ENCODE results near the gene PRUNE1. TPM values are rescaled to one million over a fixed set of nuclear protein-coding genes. Genes with fewer than 3 reads are reported as not detected.

PRUNE1 gene
- total RNA-seq, 1 donor from 2014 or later, result 36.5 TPM

DNA sequence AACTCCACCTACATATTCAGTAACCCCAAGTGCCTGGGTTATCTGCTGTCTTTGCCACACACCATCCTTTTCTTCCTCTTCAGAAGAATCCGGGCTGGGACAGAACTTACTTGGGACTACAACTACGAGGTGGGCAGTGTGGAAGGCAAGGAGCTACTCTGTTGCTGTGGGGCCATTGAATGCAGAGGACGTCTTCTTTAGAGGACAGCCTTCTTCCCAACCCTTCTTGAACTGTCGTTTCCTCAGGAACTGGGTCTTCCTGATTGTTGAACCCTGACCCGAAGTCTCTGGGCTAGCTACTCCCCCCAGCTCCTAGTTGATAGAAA lies 44.1 kb upstream of the PRUNE1 start:
- TF ChIP-seq, protein P1, sequence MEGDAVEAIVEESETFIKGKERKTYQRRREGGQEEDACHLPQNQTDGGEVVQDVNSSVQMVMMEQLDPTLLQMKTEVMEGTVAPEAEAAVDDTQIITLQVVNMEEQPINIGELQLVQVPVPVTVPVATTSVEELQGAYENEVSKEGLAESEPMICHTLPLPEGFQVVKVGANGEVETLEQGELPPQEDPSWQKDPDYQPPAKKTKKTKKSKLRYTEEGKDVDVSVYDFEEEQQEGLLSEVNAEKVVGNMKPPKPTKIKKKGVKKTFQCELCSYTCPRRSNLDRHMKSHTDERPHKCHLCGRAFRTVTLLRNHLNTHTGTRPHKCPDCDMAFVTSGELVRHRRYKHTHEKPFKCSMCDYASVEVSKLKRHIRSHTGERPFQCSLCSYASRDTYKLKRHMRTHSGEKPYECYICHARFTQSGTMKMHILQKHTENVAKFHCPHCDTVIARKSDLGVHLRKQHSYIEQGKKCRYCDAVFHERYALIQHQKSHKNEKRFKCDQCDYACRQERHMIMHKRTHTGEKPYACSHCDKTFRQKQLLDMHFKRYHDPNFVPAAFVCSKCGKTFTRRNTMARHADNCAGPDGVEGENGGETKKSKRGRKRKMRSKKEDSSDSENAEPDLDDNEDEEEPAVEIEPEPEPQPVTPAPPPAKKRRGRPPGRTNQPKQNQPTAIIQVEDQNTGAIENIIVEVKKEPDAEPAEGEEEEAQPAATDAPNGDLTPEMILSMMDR (IDR thresholded peaks at IDR 0.05), result no peak
- peaks cover 92 to 98% of the 10 kb centered on the region in 2 donors for H3K36me3 ChIP-seq
- intact Hi-C loops (cut with DNase I), result no loop called here
- no peak overlapping the region for H3K4me3 ChIP-seq
- H3K9me3 ChIP-seq, result no peaks in the 10 kb centered on the region
- DNase-seq (ENCODE audit: low spot score in 2 of 2), result no peak
- H3K27me3 ChIP-seq, result no peaks in the 10 kb centered on the region
- H3K27ac ChIP-seq, result no peak overlapping the region
- H3K4me1 ChIP-seq, result no peaks in the 10 kb centered on the region

DNA sequence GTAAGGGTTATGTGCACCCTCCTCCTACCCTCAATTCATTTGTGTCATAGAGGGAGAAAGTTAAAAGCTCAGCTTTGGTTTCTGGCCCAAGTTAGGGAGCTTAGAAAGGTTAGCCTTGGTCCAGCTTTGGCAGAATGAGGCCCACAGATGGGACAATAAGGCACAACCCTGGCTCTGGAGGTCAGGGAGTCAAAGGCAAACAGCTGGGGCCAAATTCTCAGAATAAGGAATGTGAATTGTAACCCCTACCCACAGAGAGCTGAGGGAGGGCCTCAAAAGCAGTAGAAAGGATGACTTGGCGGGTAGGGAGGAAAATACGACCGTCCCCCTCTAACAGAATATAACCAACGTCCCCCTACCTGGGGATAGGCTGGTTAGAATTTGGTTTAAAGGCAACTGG lies 42.6 kb upstream of the PRUNE1 start:
- TF ChIP-seq, protein P1 (IDR thresholded peaks at IDR 0.05), result no peak
- no peak overlapping the region for H3K4me3 ChIP-seq
- no peak for DNase-seq (ENCODE audit: low spot score in 2 of 2)
- H3K4me1 ChIP-seq, result peaks cover 0 to 10% of the 10 kb centered on the region in 2 donors
- H3K36me3 ChIP-seq, result peaks cover 79 to 84% of the 10 kb centered on the region in 2 donors
- intact Hi-C loops (cut with DNase I), result no loop called here
- no peaks in the 10 kb centered on the region for H3K9me3 ChIP-seq
- no peaks in the 10 kb centered on the region for H3K27me3 ChIP-seq
- H3K27ac ChIP-seq, result no peak overlapping the region

DNA sequence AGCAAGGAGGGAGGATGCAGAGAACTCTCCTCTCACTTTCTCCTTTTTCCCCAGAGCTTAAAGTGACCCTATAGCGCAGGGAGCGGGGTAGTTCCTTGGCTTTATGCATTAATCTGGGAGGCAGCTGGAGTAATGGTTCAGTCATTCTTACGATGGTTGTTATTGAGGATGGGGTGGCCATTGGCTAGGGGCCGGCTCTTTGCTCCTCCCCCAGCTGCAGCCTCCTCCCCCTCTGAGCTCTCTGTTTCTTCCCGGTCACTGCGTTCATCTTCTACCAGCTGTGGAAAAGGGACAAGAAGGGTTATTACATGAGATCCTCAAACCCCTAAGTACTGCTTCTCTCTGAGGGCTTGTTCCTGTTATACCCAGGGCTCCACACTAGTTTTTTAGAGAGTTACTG lies 42.2 kb upstream of the PRUNE1 start:
- Histone ChIP-seq H3K27me3 (no peaks in the 10 kb centered on the region), H3K27ac (no peak overlapping the region), H3K9me3 (no peaks in the 10 kb centered on the region), H3K4me3 (no peak overlapping the region), H3K4me1 (peaks cover 0 to 14% of the 10 kb centered on the region in 2 donors), H3K36me3 (peaks cover 76 to 80% of the 10 kb centered on the region in 2 donors)
- intact Hi-C loops (cut with DNase I), result no loop called here
- TF ChIP-seq, protein P1 (IDR thresholded peaks at IDR 0.05), result no peak
- DNase-seq (ENCODE audit: low spot score in 2 of 2), result no peak

DNA sequence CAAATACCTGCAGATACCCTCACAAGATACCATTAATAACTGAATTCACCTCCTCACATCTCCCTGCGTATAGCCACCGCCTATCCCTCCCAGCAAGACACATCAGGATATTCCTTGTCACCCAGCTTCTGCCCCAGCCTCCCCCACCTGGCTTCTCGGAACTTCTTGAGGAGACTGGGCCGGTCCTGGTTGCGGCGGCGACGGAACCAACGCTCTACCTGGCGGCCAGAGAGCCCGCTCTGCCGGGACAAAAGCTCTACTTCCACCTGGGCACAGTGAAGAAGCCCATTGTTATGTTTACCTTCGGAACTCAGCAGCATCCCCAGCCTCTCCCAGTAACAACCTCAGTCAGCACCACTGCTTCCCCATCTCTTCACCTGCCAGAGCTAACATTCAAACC lies 40.3 kb upstream of the PRUNE1 start:
- Histone ChIP-seq H3K27ac (no peak overlapping the region), H3K27me3 (no peaks in the 10 kb centered on the region), H3K9me3 (no peaks in the 10 kb centered on the region), H3K36me3 (peaks cover 58 to 61% of the 10 kb centered on the region in 2 donors), H3K4me1 (peaks cover 4 to 33% of the 10 kb centered on the region in 2 donors), H3K4me3 (no peak overlapping the region)
- TF ChIP-seq, protein P1 (IDR thresholded peaks at IDR 0.05), result no peak
- no peak for DNase-seq (ENCODE audit: low spot score in 2 of 2)
- intact Hi-C loops (cut with DNase I), result no loop called here

DNA sequence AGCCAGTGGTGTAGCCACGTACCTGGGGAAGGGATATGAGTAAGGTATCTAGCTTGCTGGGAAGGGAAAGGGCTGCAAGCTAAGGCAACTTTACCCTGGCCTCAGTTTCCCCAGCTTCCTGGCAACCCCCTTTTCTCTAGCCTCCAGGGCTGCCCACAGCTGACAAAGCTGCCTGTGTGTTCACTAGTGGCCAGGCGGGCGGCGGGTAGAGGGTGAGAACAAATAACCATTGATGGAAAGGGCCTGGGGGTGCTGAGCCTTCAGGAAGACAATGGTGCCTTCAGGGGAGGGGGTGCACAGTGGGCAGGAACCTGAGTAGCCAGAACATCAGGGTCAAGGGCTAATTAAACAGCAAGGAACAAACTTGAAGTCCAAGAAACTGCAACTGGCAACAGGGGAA lies 39.8 kb upstream of the PRUNE1 start:
- DNase-seq (ENCODE audit: low spot score in 2 of 2), result no peak
- H3K27ac ChIP-seq, result no peak overlapping the region
- no peaks in the 10 kb centered on the region for H3K27me3 ChIP-seq
- H3K9me3 ChIP-seq, result no peaks in the 10 kb centered on the region
- no peak overlapping the region for H3K4me3 ChIP-seq
- H3K4me1 ChIP-seq, result peaks cover 7 to 37% of the 10 kb centered on the region in 2 donors
- H3K36me3 ChIP-seq, result peaks cover 54 to 56% of the 10 kb centered on the region in 2 donors
- TF ChIP-seq, protein P1 (IDR thresholded peaks at IDR 0.05), result no peak
- intact Hi-C loops (cut with DNase I), result no loop called here

DNA sequence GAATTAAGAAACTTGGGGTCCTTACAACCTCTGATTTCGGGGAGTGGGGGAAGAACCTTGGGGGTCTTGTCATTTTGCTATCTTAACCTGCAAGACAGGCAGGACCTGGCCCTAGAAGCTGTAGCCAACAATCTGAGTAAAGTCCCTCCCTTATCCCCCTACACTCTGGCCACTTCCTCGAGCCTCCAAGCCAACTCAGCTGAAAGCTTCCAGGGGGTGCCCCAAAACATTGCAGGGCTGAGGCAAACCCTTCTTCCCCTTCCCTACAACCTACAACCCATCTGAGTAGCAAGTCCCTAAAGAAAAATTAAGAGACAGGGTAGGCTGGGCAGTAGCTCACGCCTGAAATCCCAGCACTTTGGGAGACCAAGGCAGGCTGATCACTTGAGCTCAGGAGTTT lies 38.6 kb upstream of the PRUNE1 start:
- TF ChIP-seq, protein P1 (IDR thresholded peaks at IDR 0.05), result no peak
- Histone ChIP-seq H3K4me3 (no peak overlapping the region), H3K4me1 (peaks cover 7 to 37% of the 10 kb centered on the region in 2 donors), H3K27me3 (no peaks in the 10 kb centered on the region), H3K36me3 (peaks cover 46% of the 10 kb centered on the region in 2 donors), H3K27ac (no peak overlapping the region), H3K9me3 (no peaks in the 10 kb centered on the region)
- no peak for DNase-seq (ENCODE audit: low spot score in 2 of 2)
- intact Hi-C loops (cut with DNase I), result loop anchor here (5.0 to 10.0 kb wide), 3 partner anchors 42 to 415 kb away; partner anchors contain the start of genes GOLPH3L and SETDB1
